NB4 (cell line): ENCODE data around the gene CLEC4M.

Experiments
- DNase-seq: peaks from one replicate; pipeline ENCODE4 v3.0.0; 2010; ENCODE audit warnings: low read depth
- H3K4me3 ChIP-seq: one replicate; pipeline ENCODE4 v1.5.1; 2011; ENCODE audit warnings: mild to moderate bottlenecking, low read depth, low read length, moderate library complexity
- CTCF ChIP-seq: IDR thresholded peaks from one replicate; pipeline ENCODE4 v1.5.1; 2012; ENCODE audit warnings: low read depth, low read length
- MAX ChIP-seq: IDR thresholded peaks from 2 replicates; pipeline ENCODE4 v1.6.1; 2011; ENCODE audit warnings: low read depth, low read length
- MYC ChIP-seq: IDR thresholded peaks from 2 replicates; pipeline ENCODE4 v1.6.1; 2011; ENCODE audit warnings: low read depth, low read length
- POLR2A ChIP-seq: IDR thresholded peaks from 2 replicates; pipeline ENCODE4 v1.6.1; 2011; ENCODE audit warnings: mild to moderate bottlenecking; ENCODE audit not compliant: insufficient read length; ENCODE audit errors: extremely low read depth

CLEC4M gene

GRCh38 chr19:7779631-7780486, 16.8 kb downstream of the CLEC4M start:
- no peak overlapping the region for H3K4me3 ChIP-seq
- DNase-seq: no peak
- TF ChIP-seq MAX (no peak), MYC (no peak), POLR2A (no peak), CTCF (no peak)

GRCh38 chr19:7781157-7781556, 18.1 kb downstream of the CLEC4M start:
- DNase-seq: no peak
- no peak for TF ChIP-seq MYC
- no peak for TF ChIP-seq MAX
- TF ChIP-seq POLR2A: no peak
- TF ChIP-seq CTCF: no peak

GRCh38 chr19:7783991-7784423, 21.0 kb downstream of the CLEC4M start:
- no peak overlapping the region for H3K4me3 ChIP-seq
- peak; percentile 69 for DNase-seq
- no peak for TF ChIP-seq POLR2A

More at GRCh38 chr19:7781157-7781556, 18.1 kb downstream of the CLEC4M start:
- no peak overlapping the region for H3K4me3 ChIP-seq

GRCh38 chr19:7784856-7785255, 21.8 kb downstream of the CLEC4M start:
- no peak for DNase-seq
- TF ChIP-seq MAX (no peak), POLR2A (no peak), CTCF (no peak), MYC (no peak)
- no peak overlapping the region for H3K4me3 ChIP-seq

GRCh38 chr19:7787141-7787540, 24.1 kb downstream of the CLEC4M start:
- H3K4me3 ChIP-seq: no peak overlapping the region
- TF ChIP-seq POLR2A (no peak), CTCF (no peak), MYC (no peak), MAX (no peak)
- DNase-seq: no peak

GRCh38 chr19:7787602-7788177, 24.6 kb downstream of the CLEC4M start:
- H3K4me3 ChIP-seq: no peak overlapping the region
- no peak for TF ChIP-seq POLR2A
- TF ChIP-seq MAX: no peak
- no peak for TF ChIP-seq CTCF
- no peak for TF ChIP-seq MYC

More at GRCh38 chr19:7787602-7788177, 24.6 kb downstream of the CLEC4M start:
- no peak for DNase-seq
